Pancreas (tissue), 10 donors: ENCODE measurements around the gene KRT72. TPM values are rescaled to one million over a fixed set of nuclear protein-coding genes. Genes with fewer than 3 reads are reported as not detected.

Source experiments
- ATAC-seq, 4 donors: fragments of 200-7000 bp; cut with Tn5 transposase; one replicate each; pipeline versions ENCODE4 v1.8.0 to v1.9.1; 2020; ENCODE audit warnings: mild to moderate bottlenecking in 4 of 4, moderate library complexity in 4 of 4
- DNase-seq, 6 donors: peaks; one replicate each; pipeline ENCODE4 v3.0.0-alpha.2; 2020
- FAIRE-seq: peaks from 2 replicates; lab custom pipeline; 2012; peaks lifted over from hg19 to GRCh38; lab: Jason Lieb, UNC
- H3K27ac ChIP-seq, 4 donors: fragments of 200-600 bp; sonication (generic); 1 replicate in 3 of 4; 2 replicates in 1 of 4; pipeline versions ENCODE4 v1.5.0 to v1.8.0; 2020
- H3K27me3 ChIP-seq, 4 donors: fragments of 200-600 bp; one replicate each; pipeline ENCODE4 v1.8.0; 2021
- H3K36me3 ChIP-seq, 3 donors: fragments of 200-600 bp; sonication (generic) in 1 of 3; one replicate each; pipeline versions ENCODE4 v1.5.0 to v1.8.0; 2020 to 2021
- H3K4me1 ChIP-seq, 3 donors: fragments of 200-600 bp; one replicate each; pipeline ENCODE4 v1.8.0; 2021
- H3K4me3 ChIP-seq, 4 donors: fragments of 200-600 bp; sonication (generic) in 2 of 4; one replicate each; pipeline versions ENCODE4 v1.5.0 to v1.8.0; 2020 to 2021
- H3K9me3 ChIP-seq, 4 donors: fragments of 200-600 bp; one replicate each; pipeline ENCODE4 v1.8.0; 2021
- CTCF ChIP-seq, 4 donors: fragments of 200-600 bp; sonication (generic) in 3 of 4; IDR thresholded peaks; one replicate each; pipeline versions ENCODE4 v1.5.0 to v1.8.0; 2021; ENCODE audit warnings: antibody characterized with exemption in 4 of 4
- WGBS, 2 donors: extraction: QIAGEN DNeasy Blood & Tissue Kit; methylation state at CpG; one replicate each; pipeline ENCODE4 v1.1.7; 2013; 5-methylcytosine and 5-hydroxymethylcytosine counted together
- intact Hi-C, 3 donors: fragments of 100-400 bp; cut with DNase I; formaldehyde crosslinking; loops; one replicate each; pipeline versions ENCODE4 v1.11.1 to v1.14.2; 2022
- polyA plus RNA-seq, 2 donors: library from polyadenylated mRNA; stranded (reverse); fragments of 200-250 nt; gene quantifications; one replicate each; pipeline ENCODE4 v1.2.3, GENCODE V29; 2013
- total RNA-seq, 6 donors: library from RNA; stranded (reverse); fragmentation: NEBNext Ultra II Directional in 4 of 6; extraction: Animal tissue kit (Norgen Biotek cat#: 25700) in 4 of 6; gene quantifications; one replicate each; pipeline versions ENCODE4 v1.2.1 to v1.2.4, GENCODE V29; 2021 to 2023
- donor health status: healthy with polysubstance abuse.
- donor health status: DM: no; HTN: no; CAD: no; lungs with moderate emphysema.
- donor health status: DM: no; HTN: no; CAD: no.
- donor health status: control.
- donor health status: control.
- donor health status: Bipolar disorder and iron deficiency.
- donor health status: DM: yes; HTN: yes; CAD: no.
- donor health status: DM: no; HTN: no; CAD: no.
- donor health status: DM: no; HTN: no; CAD: no.
- donor health status: DM: yes; HTN: yes; CAD: no.

KRT72 gene
- total and polyA plus RNA-seq, 8 donors: 0.09 TPM; not detected in 7

GRCh38 chr12:52646613-52647012, 45.4 kb upstream of the KRT72 start:
- Histone ChIP-seq H3K9me3 (no peaks in the 10 kb centered on the region), H3K4me3 (no peak overlapping the region), H3K27me3 (no peaks in the 10 kb centered on the region), H3K36me3 (no peaks in the 10 kb centered on the region), H3K4me1 (no peaks in the 10 kb centered on the region), H3K27ac (no peak overlapping the region)
- intact Hi-C loops: no loop called here
- ATAC-seq: no peak
- WGBS, 2 donors: 76 to 82% methylated on average over 12 of the region's 12 CpGs
- no peak for TF ChIP-seq CTCF (IDR thresholded peaks at IDR 0.05)
- FAIRE-seq: no peak
- no peak for DNase-seq

GRCh38 chr12:52645982-52646381, 44.7 kb upstream of the KRT72 start:
- H3K27me3 ChIP-seq: no peaks in the 10 kb centered on the region
- intact Hi-C loops: no loop called here
- DNase-seq: no peak
- no peak overlapping the region for H3K4me3 ChIP-seq
- no peak overlapping the region for H3K27ac ChIP-seq
- no peak for FAIRE-seq
- 54 to 56% methylated on average over 4 of the region's 4 CpGs for WGBS, 2 donors
- H3K36me3 ChIP-seq: no peaks in the 10 kb centered on the region
- no peak for ATAC-seq
- TF ChIP-seq CTCF (IDR thresholded peaks at IDR 0.05): no peak
- H3K9me3 ChIP-seq: no peaks in the 10 kb centered on the region
- no peaks in the 10 kb centered on the region for H3K4me1 ChIP-seq

- Histone ChIP-seq H3K36me3 (no peaks in the 10 kb centered on the region), H3K27me3 (no peaks in the 10 kb centered on the region), H3K4me1 (no peaks in the 10 kb centered on the region), H3K27ac (no peak overlapping the region), H3K4me3 (no peak overlapping the region), H3K9me3 (no peaks in the 10 kb centered on the region)
- intact Hi-C loops: no loop called here
- whole genome bisulfite sequencing, 2 donors: 62 to 73% methylated on average over 7 of the region's 7 CpGs
- TF ChIP-seq CTCF (IDR thresholded peaks at IDR 0.05): no peak
- no peak for ATAC-seq
- FAIRE-seq: no peak
- no peak for DNase-seq
Observed at GRCh38 chr12:52645120-52645761, 44.0 kb upstream of the KRT72 start.

GRCh38 chr12:52644078-52644415, 42.8 kb upstream of the KRT72 start:
- H3K27me3 ChIP-seq: no peaks in the 10 kb centered on the region
- no peak overlapping the region for H3K27ac ChIP-seq
- no peak overlapping the region for H3K4me3 ChIP-seq
- no peaks in the 10 kb centered on the region for H3K36me3 ChIP-seq
- no peak for TF ChIP-seq CTCF (IDR thresholded peaks at IDR 0.05)
- FAIRE-seq: no peak
- no peaks in the 10 kb centered on the region for H3K4me1 ChIP-seq
- H3K9me3 ChIP-seq: no peaks in the 10 kb centered on the region
- no peak for ATAC-seq
- 64 to 74% methylated on average over 6 of the region's 6 CpGs for WGBS, 2 donors
- intact Hi-C loops: no loop called here
- DNase-seq: no peak

GRCh38 chr12:52643233-52644077, 42.2 kb upstream of the KRT72 start:
- WGBS, 2 donors: 74 to 77% methylated on average over 10 of the region's 10 CpGs
- Histone ChIP-seq H3K27me3 (no peaks in the 10 kb centered on the region), H3K4me1 (no peaks in the 10 kb centered on the region), H3K9me3 (no peaks in the 10 kb centered on the region), H3K27ac (no peak overlapping the region), H3K4me3 (no peak overlapping the region), H3K36me3 (no peaks in the 10 kb centered on the region)
- no peak for TF ChIP-seq CTCF (IDR thresholded peaks at IDR 0.05)
- FAIRE-seq (no peak), ATAC-seq (no peak), DNase-seq (no peak)
- intact Hi-C loops: no loop called here
